HG03342 (cell line): ENCODE data around the gene PHYH.
"Not testable (repeated sequence)": the region's sequence is repeated elsewhere in the genome, so short reads cannot be mapped to it uniquely, and the experiment has no call there.

ENCODE experiments used
- ATAC-seq: cut with Tn5 transposase; IDR thresholded peaks from one replicate; pipeline ENCODE4 v1.9.1; 2021; ENCODE audit warnings: mild to moderate bottlenecking, moderate library complexity; ENCODE audit not compliant: unreplicated experiment

PHYH gene

GRCh38 chr10:13299437-13300287 lies at the start of gene PHYH:
Gene PHYH, minus strand, starts transcription at chr10:13300064. Its CDS starts 22 bp downstream, at chr10:13300042.
- peak; percentile 58 for ATAC-seq

GRCh38 chr10:13348216-13349017 lies 48.6 kb upstream of the PHYH start, which contains the start of gene SEPHS1:
Gene SEPHS1, minus strand, starts transcription at chr10:13348293. Its CDS starts 3,343 bp downstream, at chr10:13344950.
- peak; percentile 52 for ATAC-seq

GRCh38 chr10:13347500-13348156 lies 47.8 kb upstream of the PHYH start:
- peak; percentile 62 for ATAC-seq

GRCh38 chr10:13347043-13347499 lies 47.2 kb upstream of the PHYH start:
- peak; percentile 30 for ATAC-seq

- ATAC-seq = no peak
These were observed 46.6 kb upstream of the PHYH start for GRCh38 chr10:13346283-13347042.

- ATAC-seq = peak; percentile 95
These were observed 40.9 kb upstream of the PHYH start for GRCh38 chr10:13340626-13341376.

- no peak for ATAC-seq
These were observed 40.2 kb upstream of the PHYH start for GRCh38 chr10:13340068-13340467.

GRCh38 chr10:13338390-13339110 lies 38.7 kb upstream of the PHYH start:
- ATAC-seq = no peak

- no peak for ATAC-seq
These were observed 37.9 kb upstream of the PHYH start for GRCh38 chr10:13337827-13338196.

- ATAC-seq = no peak
These were observed 37.4 kb upstream of the PHYH start for GRCh38 chr10:13337128-13337826.

- ATAC-seq = peak; percentile 51
These were observed 36.0 kb upstream of the PHYH start for GRCh38 chr10:13335881-13336280.

- ATAC-seq = no peak
These were observed 34.7 kb upstream of the PHYH start for GRCh38 chr10:13334556-13334955.

- ATAC-seq = no peak
These were observed 31.8 kb upstream of the PHYH start for GRCh38 chr10:13331646-13332045.

- not testable (repeated sequence) for ATAC-seq
These were observed 31.1 kb upstream of the PHYH start for GRCh38 chr10:13330980-13331379.

- ATAC-seq = no peak
These were observed 29.7 kb upstream of the PHYH start for GRCh38 chr10:13329565-13329964.

GRCh38 chr10:13328613-13329012 lies 28.7 kb upstream of the PHYH start:
- no peak for ATAC-seq

GRCh38 chr10:13328126-13328525 lies 28.3 kb upstream of the PHYH start:
- no peak for ATAC-seq

GRCh38 chr10:13327534-13327933 lies 27.7 kb upstream of the PHYH start:
- ATAC-seq = no peak
